ENCODE results near the gene C12orf43.
"Not testable (repeated sequence)": the region's sequence is repeated elsewhere in the genome, so short reads cannot be mapped to it uniquely, and the experiment has no call there.

The C12orf43 gene

DNA sequence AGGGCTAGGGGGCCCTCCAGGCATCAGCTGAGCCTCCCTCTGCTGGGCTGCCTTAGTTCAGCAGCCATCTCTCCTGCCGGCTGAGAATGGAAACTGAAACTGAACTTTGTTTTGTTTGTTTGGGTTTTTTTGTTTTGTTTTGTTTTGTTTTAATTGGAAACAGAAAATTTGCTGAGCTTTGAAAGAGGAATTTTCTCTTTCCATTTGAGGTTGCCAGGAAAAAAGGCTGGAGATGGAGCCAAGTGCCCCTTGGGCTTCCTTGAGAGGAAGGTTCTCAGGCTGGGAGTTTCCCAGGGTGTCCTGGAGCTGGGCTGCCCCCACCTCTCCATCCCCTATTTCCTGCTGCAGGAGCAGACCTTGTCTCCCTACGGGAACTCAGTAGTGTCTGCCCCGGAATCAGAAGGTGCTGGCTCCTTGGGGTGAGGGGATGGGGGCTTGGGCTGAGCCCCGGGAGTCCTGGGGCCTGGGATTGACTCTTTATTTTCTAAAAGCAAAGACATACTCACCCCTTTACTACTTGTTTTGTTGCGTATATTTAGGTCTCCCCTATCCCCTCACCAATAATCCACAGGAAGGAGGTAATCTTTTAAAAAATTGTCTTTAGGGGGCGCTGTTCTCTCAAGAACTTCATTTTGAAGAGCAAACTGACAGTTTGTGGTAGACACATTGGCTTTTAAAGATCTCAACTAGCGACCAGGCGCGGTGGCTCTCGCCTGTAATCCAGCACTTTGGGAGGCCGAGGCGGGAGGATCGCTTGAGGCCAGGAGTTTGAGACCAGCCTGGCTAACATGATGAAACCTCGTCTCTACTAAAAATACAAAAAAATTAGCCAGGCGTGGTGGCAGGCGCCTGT, 44.1 kb upstream of the C12orf43 start:
- H3K4me3 ChIP-seq (ENCODE audit: control insufficient read depth, low read depth, low read length), result no peak overlapping the region
- TF ChIP-seq, protein P1, sequence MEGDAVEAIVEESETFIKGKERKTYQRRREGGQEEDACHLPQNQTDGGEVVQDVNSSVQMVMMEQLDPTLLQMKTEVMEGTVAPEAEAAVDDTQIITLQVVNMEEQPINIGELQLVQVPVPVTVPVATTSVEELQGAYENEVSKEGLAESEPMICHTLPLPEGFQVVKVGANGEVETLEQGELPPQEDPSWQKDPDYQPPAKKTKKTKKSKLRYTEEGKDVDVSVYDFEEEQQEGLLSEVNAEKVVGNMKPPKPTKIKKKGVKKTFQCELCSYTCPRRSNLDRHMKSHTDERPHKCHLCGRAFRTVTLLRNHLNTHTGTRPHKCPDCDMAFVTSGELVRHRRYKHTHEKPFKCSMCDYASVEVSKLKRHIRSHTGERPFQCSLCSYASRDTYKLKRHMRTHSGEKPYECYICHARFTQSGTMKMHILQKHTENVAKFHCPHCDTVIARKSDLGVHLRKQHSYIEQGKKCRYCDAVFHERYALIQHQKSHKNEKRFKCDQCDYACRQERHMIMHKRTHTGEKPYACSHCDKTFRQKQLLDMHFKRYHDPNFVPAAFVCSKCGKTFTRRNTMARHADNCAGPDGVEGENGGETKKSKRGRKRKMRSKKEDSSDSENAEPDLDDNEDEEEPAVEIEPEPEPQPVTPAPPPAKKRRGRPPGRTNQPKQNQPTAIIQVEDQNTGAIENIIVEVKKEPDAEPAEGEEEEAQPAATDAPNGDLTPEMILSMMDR (conservative IDR thresholded peaks at IDR 0.05; ENCODE audit: control insufficient read depth, insufficient read depth, low read depth, low read length), result peak; percentile 47
- peak; percentile 48 for DNase-seq (ENCODE audit: low read depth)

GRCh38 chr12:121059031-121059898, 43.0 kb upstream of the C12orf43 start:
- no peak for DNase-seq (ENCODE audit: low read depth)
- no peak overlapping the region for H3K4me3 ChIP-seq (ENCODE audit: control insufficient read depth, low read depth, low read length)
- TF ChIP-seq, protein P1 (conservative IDR thresholded peaks at IDR 0.05; ENCODE audit: control insufficient read depth, insufficient read depth, low read depth, low read length), result no peak

DNA sequence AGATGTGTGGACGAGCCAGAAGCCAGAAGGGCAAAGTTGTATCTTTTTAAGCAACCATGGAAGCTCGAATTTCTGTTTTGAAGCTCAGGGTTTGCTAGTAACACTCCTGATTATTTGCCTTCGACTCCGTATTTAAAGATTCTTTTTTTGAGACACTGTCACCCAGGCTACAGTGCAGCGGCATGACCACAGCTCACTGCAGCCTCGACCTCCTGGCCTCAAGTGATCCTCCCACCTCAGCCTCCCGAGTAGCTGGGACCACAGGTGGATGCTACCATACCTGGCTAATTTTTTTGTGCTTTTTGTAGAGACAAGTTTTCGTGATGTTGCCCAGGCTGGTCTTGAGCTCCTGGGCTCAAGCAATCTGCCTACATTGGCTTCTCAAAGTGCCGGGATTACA, 41.5 kb upstream of the C12orf43 start:
- DNase-seq (ENCODE audit: low read depth), result no peak
- TF ChIP-seq, protein P1 (conservative IDR thresholded peaks at IDR 0.05; ENCODE audit: control insufficient read depth, insufficient read depth, low read depth, low read length), result no peak
- no peak overlapping the region for H3K4me3 ChIP-seq (ENCODE audit: control insufficient read depth, low read depth, low read length)

GRCh38 chr12:121053706-121054105, 37.4 kb upstream of the C12orf43 start:
- TF ChIP-seq, protein P1 (conservative IDR thresholded peaks at IDR 0.05; ENCODE audit: control insufficient read depth, insufficient read depth, low read depth, low read length), result no peak
- H3K4me3 ChIP-seq (ENCODE audit: control insufficient read depth, low read depth, low read length), result no peak overlapping the region
- no peak for DNase-seq (ENCODE audit: low read depth)

DNA sequence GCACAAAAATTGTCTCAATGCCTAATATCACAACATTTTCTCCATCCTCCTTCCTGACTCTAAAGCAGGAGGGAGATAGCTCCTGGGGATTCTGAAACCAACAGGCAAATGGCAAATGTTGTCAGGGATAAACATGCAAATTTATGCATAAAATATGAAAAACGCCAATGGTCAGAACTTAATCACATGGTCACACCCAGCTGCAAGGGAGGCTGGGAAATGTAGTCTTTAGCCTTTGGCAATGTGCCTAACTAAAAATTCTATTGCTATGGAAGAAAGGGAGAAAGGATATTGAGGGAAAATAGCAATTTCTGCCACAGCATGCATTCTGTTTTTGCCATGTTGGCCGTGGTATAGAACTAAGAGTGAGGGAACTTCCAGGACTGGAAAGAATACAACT, 34.4 kb upstream of the C12orf43 start:
- TF ChIP-seq, protein P1 (conservative IDR thresholded peaks at IDR 0.05; ENCODE audit: control insufficient read depth, insufficient read depth, low read depth, low read length), result no peak
- peak; percentile 31 for DNase-seq (ENCODE audit: low read depth)
- no peak overlapping the region for H3K4me3 ChIP-seq (ENCODE audit: control insufficient read depth, low read depth, low read length)

GRCh38 chr12:121048442-121048841, 32.2 kb upstream of the C12orf43 start:
- DNase-seq (ENCODE audit: low read depth), result no peak
- TF ChIP-seq, protein P1 (conservative IDR thresholded peaks at IDR 0.05; ENCODE audit: control insufficient read depth, insufficient read depth, low read depth, low read length), result no peak
- no peak overlapping the region for H3K4me3 ChIP-seq (ENCODE audit: control insufficient read depth, low read depth, low read length)

DNA sequence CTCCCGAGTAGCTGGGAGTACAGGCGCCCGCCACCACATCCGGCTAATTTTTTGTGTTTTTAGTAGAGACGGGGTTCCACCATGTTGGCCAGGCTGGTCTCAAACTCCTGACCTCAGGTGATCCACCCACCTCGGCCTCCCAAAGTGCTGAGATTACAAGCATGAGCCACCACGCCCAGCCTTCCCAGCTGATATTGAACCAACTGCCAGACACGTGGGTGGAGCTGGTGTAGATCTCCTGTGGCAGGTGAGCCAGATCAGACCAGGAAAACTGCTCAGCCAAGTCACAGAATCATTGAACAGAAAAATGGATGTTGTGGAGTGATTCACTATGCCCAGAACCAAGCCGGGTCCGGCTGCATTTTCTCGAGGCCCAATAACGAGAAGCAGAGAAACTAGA, 31.1 kb upstream of the C12orf43 start:
- DNase-seq (ENCODE audit: low read depth); H3K4me3 ChIP-seq (ENCODE audit: control insufficient read depth, low read depth, low read length): not testable (repeated sequence)
